NCI-H510A treated with DMSO at 0.1 percent for 48 hours (cell line): ENCODE measurements around the gene TMEM183A.
"Not testable (repeated sequence)": the region's sequence is repeated elsewhere in the genome, so short reads cannot be mapped to it uniquely, and the experiment has no call there.

Source experiments
- DNase-seq: peaks from one replicate; lab custom pipeline; 2025; lab: John Stamatoyannopoulos, UW

The TMEM183A gene

GRCh38 chr1:203006948-203007871, at the start of gene TMEM183A:
TMEM183A (plus strand) TSS chr1:203007374; CDS start chr1:203007466, 92 bp downstream.
- DNase-seq: peak; percentile 94

- peak; percentile 86 for DNase-seq
Measured at GRCh38 chr1:202957733-202958543, 49.2 kb upstream of the TMEM183A start, which contains the start of gene ADIPOR1. ADIPOR1 (minus strand) TSS chr1:202958312; CDS start chr1:202951070, 7,242 bp downstream.

- peak; percentile 29 for DNase-seq
Measured at GRCh38 chr1:202958544-202959275, 48.5 kb upstream of the TMEM183A start.

- DNase-seq: peak; percentile 64
Measured at GRCh38 chr1:202959276-202959620, 47.9 kb upstream of the TMEM183A start.

- no peak for DNase-seq
Measured at GRCh38 chr1:202961220-202961880, 45.8 kb upstream of the TMEM183A start.

GRCh38 chr1:202964791-202965410, 42.3 kb upstream of the TMEM183A start:
- DNase-seq: peak; percentile 81

GRCh38 chr1:202965422-202965821, 41.8 kb upstream of the TMEM183A start:
- DNase-seq: no peak

GRCh38 chr1:202966006-202966898, 40.9 kb upstream of the TMEM183A start:
- DNase-seq: no peak

GRCh38 chr1:202967684-202968281, 39.4 kb upstream of the TMEM183A start:
- DNase-seq: peak; percentile 48

GRCh38 chr1:202968351-202968750, 38.8 kb upstream of the TMEM183A start:
- no peak for DNase-seq

GRCh38 chr1:202968895-202969295, 38.3 kb upstream of the TMEM183A start:
- peak; percentile 65 for DNase-seq

- no peak for DNase-seq
Measured at GRCh38 chr1:202972046-202972445, 35.1 kb upstream of the TMEM183A start.

GRCh38 chr1:202974856-202975255, 32.3 kb upstream of the TMEM183A start:
- DNase-seq: no peak

GRCh38 chr1:202976633-202977032, 30.5 kb upstream of the TMEM183A start:
- DNase-seq: no peak

GRCh38 chr1:202979459-202979858, 27.7 kb upstream of the TMEM183A start:
- no peak for DNase-seq

GRCh38 chr1:202981939-202982338, 25.2 kb upstream of the TMEM183A start:
- no peak for DNase-seq

GRCh38 chr1:202982715-202983430, 24.3 kb upstream of the TMEM183A start:
- DNase-seq: no peak

GRCh38 chr1:202986120-202986519, 21.1 kb upstream of the TMEM183A start:
- not testable (repeated sequence) for DNase-seq

GRCh38 chr1:202987255-202987654, 19.9 kb upstream of the TMEM183A start:
- DNase-seq: no peak
